Body of pancreas (tissue), 4 donors: ENCODE results near the gene SRRT. TPM values are rescaled to one million over a fixed set of nuclear protein-coding genes. Genes with fewer than 3 reads are reported as not detected.

Experiments used
- ATAC-seq: fragments of 150-250 bp; one replicate; pipeline ENCODE4 v1.9.1; 2016
- DNase-seq, 4 donors: peaks; one replicate each; pipeline ENCODE4 v3.0.0-alpha.2; 2019
- H3K27ac ChIP-seq, 4 donors: fragments of 200-600 bp; sonication (generic); 1 replicate in 3 of 4; 2 replicates in 1 of 4; pipeline versions ENCODE4 v1.5.1 to v1.6.1; 2016 to 2019; ENCODE audit warnings: mild to moderate bottlenecking in 1 of 4, mixed read lengths in 1 of 4, moderate library complexity in 1 of 4
- H3K27me3 ChIP-seq, 2 donors: fragments of 200-600 bp; sonication (generic); one replicate each; pipeline ENCODE4 v1.6.0; 2016; ENCODE audit warnings: mild to moderate bottlenecking in 1 of 2
- H3K36me3 ChIP-seq, 2 donors: fragments of 200-600 bp; sonication (generic); replicated peaks in 1 of 2; 2 replicates each; pipeline ENCODE4 v1.5.1; 2016; ENCODE audit warnings: low read depth in 2 of 2; ENCODE audit not compliant: insufficient read depth in 1 of 2
- H3K4me1 ChIP-seq: fragments of 200-600 bp; sonication (generic); one replicate; pipeline ENCODE4 v1.6.0; 2016
- H3K4me3 ChIP-seq, 2 donors: fragments of 200-600 bp; sonication (generic); 1 replicate in 1 of 2; 2 replicates in 1 of 2; pipeline ENCODE4 v1.5.1; 2016 to 2019
- H3K9me3 ChIP-seq, 3 donors: fragments of 200-600 bp; sonication (generic); 1 replicate in 2 of 3; 2 replicates in 1 of 3; pipeline ENCODE4 v1.5.1; 2016
- POLR2A ChIP-seq, 3 donors: fragments of 450-650 bp; IDR thresholded peaks; one replicate each; pipeline ENCODE4 v1.6.1; 2016; ENCODE audit warnings: antibody characterized with exemption in 3 of 3, mild to moderate bottlenecking in 2 of 3
- WGBS, 2 donors: methylation state at CpG; one replicate each; pipeline ENCODE4 v1.1.5; 2017; 5-methylcytosine and 5-hydroxymethylcytosine counted together
- intact Hi-C: fragments of 100-400 bp; cut with DNase I; formaldehyde crosslinking; loops from one replicate; pipeline ENCODE4 v1.15.1; 2023
- total RNA-seq, 2 donors: library from RNA; depleted of rRNA; stranded (reverse); fragments of >200 nt; gene quantifications; one replicate each; pipeline ENCODE4 v1.1.0, GENCODE V29; 2016
- TF ChIP-seq, protein P1 (sequence below), 7 experiments: fragments of 450-650 bp in 4 of 7; fragments of 200-600 bp in 3 of 7; sonication (generic) in 3 of 7; IDR thresholded peaks; one replicate each; pipeline ENCODE4 v1.5.1; 2016 to 2019; ENCODE audit warnings: antibody characterized with exemption in 7 of 7

SRRT gene
- total RNA-seq, 2 donors from 2014 or later, result 54.7 to 60.7 TPM

DNA sequence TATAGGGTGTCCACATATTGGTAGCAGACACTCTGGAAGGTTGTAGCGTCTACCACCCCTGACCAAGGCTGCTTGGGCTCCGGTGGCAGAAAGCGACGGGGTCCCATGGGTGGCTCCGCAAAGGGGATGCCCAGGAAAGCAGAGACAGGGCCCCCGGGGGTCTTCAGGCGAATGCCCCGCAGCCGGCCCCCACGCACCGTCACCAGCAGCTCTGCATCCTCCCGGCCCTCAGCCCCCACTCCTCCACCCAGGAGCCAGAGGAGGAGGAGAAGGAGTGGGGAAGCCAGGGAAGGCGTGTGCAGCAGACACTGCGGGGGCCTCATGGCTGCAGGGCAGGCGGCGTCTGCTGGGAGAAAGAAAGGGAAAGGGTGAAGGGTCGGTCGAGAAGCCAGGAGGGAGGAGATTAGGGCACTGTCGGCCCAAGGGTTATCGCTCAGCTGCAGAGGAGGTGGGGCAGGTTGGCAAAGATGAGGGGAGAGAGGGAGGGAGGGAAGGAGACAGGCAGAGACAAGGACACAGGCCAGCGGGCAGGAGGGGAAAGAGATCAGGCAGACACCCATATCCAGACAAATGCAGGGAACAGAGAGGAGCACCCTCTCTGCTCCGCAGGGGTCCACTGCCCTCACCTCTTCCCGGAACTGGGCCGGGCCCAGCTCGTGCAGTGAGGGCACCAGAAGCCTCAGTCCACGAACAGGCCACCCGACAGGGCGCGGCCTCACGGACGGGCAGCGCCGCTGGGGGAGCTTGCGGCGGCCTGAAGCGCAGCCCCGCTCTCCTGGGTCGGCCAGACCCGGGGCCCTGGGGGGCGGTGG is 19.2 kb downstream of the SRRT start:
- DNase-seq (peak in 1 of 4 donors; percentile 18), ATAC-seq (no peak)
- TF ChIP-seq POLR2A (IDR thresholded peaks at IDR 0.05), result no peak
- TF ChIP-seq, protein P1, sequence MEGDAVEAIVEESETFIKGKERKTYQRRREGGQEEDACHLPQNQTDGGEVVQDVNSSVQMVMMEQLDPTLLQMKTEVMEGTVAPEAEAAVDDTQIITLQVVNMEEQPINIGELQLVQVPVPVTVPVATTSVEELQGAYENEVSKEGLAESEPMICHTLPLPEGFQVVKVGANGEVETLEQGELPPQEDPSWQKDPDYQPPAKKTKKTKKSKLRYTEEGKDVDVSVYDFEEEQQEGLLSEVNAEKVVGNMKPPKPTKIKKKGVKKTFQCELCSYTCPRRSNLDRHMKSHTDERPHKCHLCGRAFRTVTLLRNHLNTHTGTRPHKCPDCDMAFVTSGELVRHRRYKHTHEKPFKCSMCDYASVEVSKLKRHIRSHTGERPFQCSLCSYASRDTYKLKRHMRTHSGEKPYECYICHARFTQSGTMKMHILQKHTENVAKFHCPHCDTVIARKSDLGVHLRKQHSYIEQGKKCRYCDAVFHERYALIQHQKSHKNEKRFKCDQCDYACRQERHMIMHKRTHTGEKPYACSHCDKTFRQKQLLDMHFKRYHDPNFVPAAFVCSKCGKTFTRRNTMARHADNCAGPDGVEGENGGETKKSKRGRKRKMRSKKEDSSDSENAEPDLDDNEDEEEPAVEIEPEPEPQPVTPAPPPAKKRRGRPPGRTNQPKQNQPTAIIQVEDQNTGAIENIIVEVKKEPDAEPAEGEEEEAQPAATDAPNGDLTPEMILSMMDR (IDR thresholded peaks at IDR 0.05), result no peak
- H3K9me3 ChIP-seq, result no peaks in the 10 kb centered on the region
- no peak overlapping the region for H3K4me3 ChIP-seq
- H3K27me3 ChIP-seq, result peaks cover 0 to 18% of the 10 kb centered on the region in 2 donors
- H3K27ac ChIP-seq, result no peak overlapping the region
- intact Hi-C loops, result loop anchor here (2.0 kb wide), 1 partner anchor 163 kb away; no protein-coding TSS in a partner anchor
- H3K4me1 ChIP-seq, result peaks cover 53% of the 10 kb centered on the region
- WGBS, 2 donors, result 45 to 50% methylated on average over 17 to 38 of the region's 40 CpGs
- H3K36me3 ChIP-seq, result no peaks in the 10 kb centered on the region

DNA sequence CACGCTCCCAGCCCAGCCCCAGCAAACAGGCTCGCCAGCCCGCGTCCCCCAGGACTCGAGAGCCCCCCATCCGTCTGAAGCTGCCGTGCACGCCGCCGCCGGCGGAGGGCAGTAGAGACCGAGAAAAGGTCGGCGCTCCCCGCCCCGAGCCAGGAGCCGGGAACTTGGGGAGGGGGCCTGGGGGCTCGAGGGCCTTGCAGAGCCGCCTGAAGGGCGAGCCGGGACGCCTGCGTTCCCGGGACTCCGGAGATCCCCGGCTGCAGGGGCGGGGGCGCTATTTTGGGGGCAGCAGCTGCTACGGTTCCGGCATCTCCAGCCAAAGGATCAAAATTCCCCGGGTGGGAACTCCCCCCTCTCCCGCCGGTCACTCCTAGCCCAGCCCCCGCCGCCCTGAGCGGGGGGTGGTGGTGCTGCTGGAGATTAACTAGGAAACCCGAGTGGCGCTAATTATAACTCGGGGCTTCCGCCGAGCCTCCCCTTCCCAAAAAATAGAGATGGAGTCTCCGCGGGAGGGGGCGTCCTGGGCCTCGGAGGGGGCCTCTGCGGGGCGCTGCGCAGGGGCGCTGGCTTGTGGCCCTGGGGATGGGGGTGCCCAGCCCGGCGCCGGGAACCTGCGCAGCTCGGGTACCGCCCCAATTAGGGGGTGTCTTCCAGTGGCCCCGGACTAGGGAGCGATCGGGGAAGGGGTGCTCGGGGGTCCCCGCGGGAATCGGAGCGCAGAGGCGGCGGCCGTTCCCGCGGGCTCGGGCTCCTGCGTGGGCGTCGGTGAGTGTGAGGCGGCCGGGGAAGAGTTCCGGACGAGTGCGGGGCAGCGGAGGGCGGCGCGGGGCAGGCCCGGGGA is 20.2 kb downstream of the SRRT start:
- intact Hi-C loops, result loop anchor here (2.0 kb wide), 1 partner anchor 162 kb away; no protein-coding TSS in a partner anchor
- H3K4me1 ChIP-seq, result peaks cover 48% of the 10 kb centered on the region
- 1 to 2% methylated on average over 32 to 70 of the region's 83 CpGs for WGBS, 2 donors
- H3K9me3 ChIP-seq, result no peaks in the 10 kb centered on the region
- no peak for TF ChIP-seq POLR2A (IDR thresholded peaks at IDR 0.05)
- TF ChIP-seq, protein P1 (IDR thresholded peaks at IDR 0.05), result peak; percentile 75 to 82 (median 80)
- H3K4me3 ChIP-seq, result peak overlapping the region; percentile 6 to 18
- no peaks in the 10 kb centered on the region for H3K36me3 ChIP-seq
- peak; percentile 7 for ATAC-seq
- peaks cover 0 to 18% of the 10 kb centered on the region in 2 donors for H3K27me3 ChIP-seq
- H3K27ac ChIP-seq, result no peak overlapping the region
- peak; percentile 37 to 64 (median 55) for DNase-seq

DNA sequence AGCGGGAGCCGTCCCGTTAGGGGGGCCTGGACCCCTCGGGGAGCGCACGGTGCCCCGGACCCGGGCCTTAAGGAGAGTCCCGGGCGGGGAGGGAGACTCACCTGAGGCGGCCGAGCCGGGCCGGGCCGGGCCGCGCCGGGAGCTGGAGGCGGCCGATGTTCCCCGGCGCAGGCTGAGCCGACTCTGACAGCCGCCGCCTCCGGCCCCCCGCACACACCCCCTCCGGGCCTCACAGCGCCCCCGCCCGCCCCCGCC is 20.7 kb downstream of the SRRT start, which contains the start of gene ACHE:
ACHE (minus strand) TSS at position 188 of the 255 bp plus-strand sequence. CDS start 1,656 bp downstream, outside the sequence.
- no peak for DNase-seq
- TF ChIP-seq, protein P1 (IDR thresholded peaks at IDR 0.05), result no peak
- no peak for TF ChIP-seq POLR2A (IDR thresholded peaks at IDR 0.05)
- peaks cover 43% of the 10 kb centered on the region for H3K4me1 ChIP-seq
- intact Hi-C loops, result loop anchor here (2.0 kb wide), 1 partner anchor 161 kb away; no protein-coding TSS in a partner anchor
- WGBS, 2 donors, result 0% methylated on average over 2 to 8 of the region's 32 CpGs
- ATAC-seq, result peak; percentile 12
- peaks cover 0 to 18% of the 10 kb centered on the region in 2 donors for H3K27me3 ChIP-seq
- peak within 1 kb of the TSS in 2 of 4 donors; percentile 26 to 44 for H3K27ac ChIP-seq
- no peaks in the 10 kb centered on the region for H3K36me3 ChIP-seq
- peak within 1 kb of the TSS; percentile 6 to 18 for H3K4me3 ChIP-seq
- no peaks in the 10 kb centered on the region for H3K9me3 ChIP-seq

DNA sequence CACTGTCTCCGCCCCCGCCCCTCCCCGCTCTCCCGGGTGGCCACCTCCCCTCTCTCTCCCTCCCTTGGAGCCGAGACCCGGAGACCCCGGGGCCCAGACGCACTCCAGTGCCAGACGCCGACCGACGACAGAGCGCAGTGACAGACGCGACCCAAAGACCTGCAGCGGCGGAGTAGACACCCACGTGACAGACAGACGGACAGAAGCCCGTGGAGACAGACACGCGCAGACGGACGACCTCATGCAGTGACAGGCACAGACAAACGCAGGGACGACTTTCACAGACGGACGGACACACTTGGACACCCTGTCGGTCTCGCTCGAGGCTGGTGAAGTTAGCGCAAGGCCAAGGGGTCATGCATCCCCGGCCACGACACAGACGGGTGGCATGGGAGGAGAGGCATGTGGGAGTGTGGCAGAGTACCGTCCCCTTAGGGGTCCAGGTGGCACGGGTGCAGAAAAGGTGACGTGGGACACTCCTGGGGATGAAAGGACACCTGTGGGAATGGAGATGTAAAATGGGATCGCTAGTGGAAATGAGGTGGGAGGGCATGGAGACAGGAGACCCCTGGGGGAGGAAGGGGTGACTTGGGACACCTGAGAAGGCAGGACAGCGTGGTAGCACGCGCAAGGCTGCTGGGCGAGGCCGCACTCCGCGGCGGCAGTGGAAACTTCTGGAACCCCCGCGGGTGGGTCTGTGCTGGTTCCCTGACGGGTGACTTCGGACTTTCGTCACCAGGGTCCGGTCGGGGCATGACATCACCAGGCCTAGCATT is 21.2 kb downstream of the SRRT start:
- intact Hi-C loops, result loop anchor here (2.0 kb wide), 1 partner anchor 161 kb away; no protein-coding TSS in a partner anchor
- no peak overlapping the region for H3K4me3 ChIP-seq
- H3K36me3 ChIP-seq, result no peaks in the 10 kb centered on the region
- H3K9me3 ChIP-seq, result no peaks in the 10 kb centered on the region
- ATAC-seq (peak; percentile 39), DNase-seq (peak in 3 of 4 donors; percentile 72 to 73 (median 73))
- peaks cover 44% of the 10 kb centered on the region for H3K4me1 ChIP-seq
- H3K27me3 ChIP-seq, result peaks cover 0 to 18% of the 10 kb centered on the region in 2 donors
- WGBS, 2 donors, result 4 to 10% methylated on average over 23 to 46 of the region's 54 CpGs
- TF ChIP-seq, protein P1 (IDR thresholded peaks at IDR 0.05), result no peak
- TF ChIP-seq POLR2A (IDR thresholded peaks at IDR 0.05), result peak in 2 of 3 donors; percentile 15 to 48
- peak overlapping the region in 2 of 4 donors; percentile 26 to 44 for H3K27ac ChIP-seq
